HG02970 (cell line): ENCODE measurements around the gene SAFB.

Experiments used
- ATAC-seq: cut with Tn5 transposase; IDR thresholded peaks from one replicate; pipeline ENCODE4 v1.9.1; 2021; ENCODE audit warnings: mild to moderate bottlenecking, moderate library complexity, moderate number of reproducible peaks; ENCODE audit not compliant: unreplicated experiment, low FRiP score

SAFB gene

GRCh38 chr19:5624741-5625278 is 1.9 kb downstream of the SAFB start:
- no peak for ATAC-seq

GRCh38 chr19:5625641-5626040 is 2.8 kb downstream of the SAFB start:
- ATAC-seq: no peak

GRCh38 chr19:5627395-5627904 is 4.6 kb downstream of the SAFB start:
- no peak for ATAC-seq

GRCh38 chr19:5628461-5628860 is 5.6 kb downstream of the SAFB start:
- no peak for ATAC-seq

- ATAC-seq: no peak
These were observed 6.1 kb downstream of the SAFB start for GRCh38 chr19:5628919-5629481.

- no peak for ATAC-seq
These were observed 8.8 kb downstream of the SAFB start for GRCh38 chr19:5631567-5632240.

GRCh38 chr19:5632241-5632612 is 9.3 kb downstream of the SAFB start:
- ATAC-seq: no peak

- no peak for ATAC-seq
These were observed 9.8 kb downstream of the SAFB start for GRCh38 chr19:5632657-5633056.

- ATAC-seq: no peak
These were observed 12.5 kb downstream of the SAFB start for GRCh38 chr19:5635427-5635826.

- no peak for ATAC-seq
These were observed 15.1 kb downstream of the SAFB start for GRCh38 chr19:5637971-5638370.

GRCh38 chr19:5641171-5641570 is 18.3 kb downstream of the SAFB start:
- ATAC-seq: no peak

GRCh38 chr19:5642204-5642603 is 19.3 kb downstream of the SAFB start:
- no peak for ATAC-seq

- ATAC-seq: no peak
These were observed 20.2 kb downstream of the SAFB start for GRCh38 chr19:5643060-5643459.

- no peak for ATAC-seq
These were observed 21.2 kb downstream of the SAFB start for GRCh38 chr19:5644037-5644436.

- no peak for ATAC-seq
These were observed 22.5 kb downstream of the SAFB start for GRCh38 chr19:5645409-5645808.

- ATAC-seq: no peak
These were observed 23.8 kb downstream of the SAFB start for GRCh38 chr19:5646703-5647102.

GRCh38 chr19:5648464-5648863 is 25.6 kb downstream of the SAFB start:
- no peak for ATAC-seq

GRCh38 chr19:5651361-5651760 is 28.5 kb downstream of the SAFB start:
- no peak for ATAC-seq

GRCh38 chr19:5652261-5652660 is 29.4 kb downstream of the SAFB start:
- no peak for ATAC-seq

GRCh38 chr19:5654931-5655330 is 32.0 kb downstream of the SAFB start:
- ATAC-seq: no peak

GRCh38 chr19:5655412-5655811 is 32.5 kb downstream of the SAFB start:
- no peak for ATAC-seq

GRCh38 chr19:5661483-5661882 is 38.6 kb downstream of the SAFB start:
- ATAC-seq: no peak
